Stimulated activated CD4-positive, alpha-beta T cell treated with anti-CD3 and anti-CD28 coated beads, Interleukin-4, amount 100 ng/mL, for 24 hours (primary cell): ENCODE measurements around the gene KISS1.

ENCODE experiments used
- DNase-seq: peaks from one replicate; pipeline ENCODE4 v3.0.0-alpha.2; 2020

Gene KISS1

GRCh38 chr1:204217648-204218000 is 21.3 kb upstream of the KISS1 start:
- no peak for DNase-seq

- DNase-seq = no peak
These were observed 20.8 kb upstream of the KISS1 start for GRCh38 chr1:204216880-204217647.

DNA sequence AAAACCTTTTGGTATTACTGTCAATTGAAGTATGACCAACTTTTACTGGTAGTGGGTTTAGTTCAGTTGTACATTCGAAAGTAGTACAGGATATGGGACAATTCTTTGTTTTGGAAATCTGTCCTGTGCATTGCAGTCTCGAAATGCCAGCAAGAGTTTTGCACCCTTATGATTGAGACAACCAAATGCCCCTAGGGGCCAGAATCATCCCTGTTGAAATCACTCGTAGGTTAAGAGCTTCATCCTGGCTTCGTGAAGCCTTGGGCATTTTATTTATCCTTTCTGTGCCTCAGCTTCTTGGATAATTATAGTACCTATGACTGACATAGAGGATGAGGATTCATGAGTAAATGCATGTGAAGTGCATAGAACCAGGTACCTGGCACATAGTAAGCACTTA is 19.9 kb upstream of the KISS1 start:
- no peak for DNase-seq

- DNase-seq = peak; percentile 32
These were observed 17.7 kb upstream of the KISS1 start, which contains the start of gene GOLT1A for GRCh38 chr1:204213668-204214662. GOLT1A (minus strand) TSS chr1:204213988; CDS start chr1:204213906, 82 bp downstream.

GRCh38 chr1:204212715-204213114 is 16.4 kb upstream of the KISS1 start:
- DNase-seq = no peak

- DNase-seq = no peak
These were observed 14.8 kb upstream of the KISS1 start for GRCh38 chr1:204211046-204211445.

DNA sequence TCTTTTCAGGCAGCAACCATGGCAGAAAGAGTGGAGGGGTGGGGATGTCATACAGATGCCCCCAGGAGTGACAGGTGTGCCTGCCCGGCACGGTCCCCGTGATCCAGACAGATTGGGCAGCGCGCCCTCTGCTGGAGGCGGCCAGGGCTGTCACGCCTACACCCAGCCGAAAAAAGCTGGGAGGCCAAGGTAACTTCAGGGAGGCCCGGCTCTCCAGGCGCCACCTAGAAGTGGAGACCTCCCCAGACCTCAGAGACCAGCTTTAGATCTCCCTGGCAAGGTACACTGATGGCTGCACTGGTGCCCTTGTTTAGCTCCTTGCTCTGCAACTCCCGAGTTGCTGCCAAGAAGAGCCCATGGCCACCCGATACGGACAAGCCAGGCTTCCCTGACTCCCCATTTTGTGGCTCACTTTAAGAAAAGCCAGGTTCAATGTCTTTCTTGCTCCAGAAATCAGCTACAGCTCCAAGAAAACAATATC is 10.9 kb upstream of the KISS1 start:
- peak; percentile 76 for DNase-seq

DNA sequence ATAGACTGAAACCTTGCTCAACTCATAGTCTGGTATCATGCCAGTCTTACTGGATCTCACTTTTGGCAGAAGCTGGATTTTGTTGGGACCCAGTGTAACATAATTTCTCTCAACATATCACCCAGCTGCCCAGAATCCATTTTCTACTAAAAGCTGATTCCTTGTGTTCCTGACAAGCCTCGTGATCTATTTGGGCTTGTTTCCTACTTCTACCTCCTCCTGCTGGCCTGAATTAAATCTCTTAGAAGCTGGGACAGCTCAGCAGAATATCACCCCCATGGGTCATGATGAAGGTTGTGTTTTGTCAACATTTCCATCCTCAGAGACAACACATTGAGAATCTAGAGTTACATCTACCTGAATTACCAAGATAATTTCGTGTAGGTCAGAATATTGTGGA is 9.8 kb upstream of the KISS1 start:
- no peak for DNase-seq

- no peak for DNase-seq
These were observed 9.2 kb upstream of the KISS1 start for GRCh38 chr1:204205486-204205885.

GRCh38 chr1:204204944-204205343 is 8.7 kb upstream of the KISS1 start:
- DNase-seq = no peak

- DNase-seq = no peak
These were observed 7.0 kb upstream of the KISS1 start for GRCh38 chr1:204203206-204203767.

- no peak for DNase-seq
These were observed 6.2 kb upstream of the KISS1 start for GRCh38 chr1:204202481-204202880.

DNA sequence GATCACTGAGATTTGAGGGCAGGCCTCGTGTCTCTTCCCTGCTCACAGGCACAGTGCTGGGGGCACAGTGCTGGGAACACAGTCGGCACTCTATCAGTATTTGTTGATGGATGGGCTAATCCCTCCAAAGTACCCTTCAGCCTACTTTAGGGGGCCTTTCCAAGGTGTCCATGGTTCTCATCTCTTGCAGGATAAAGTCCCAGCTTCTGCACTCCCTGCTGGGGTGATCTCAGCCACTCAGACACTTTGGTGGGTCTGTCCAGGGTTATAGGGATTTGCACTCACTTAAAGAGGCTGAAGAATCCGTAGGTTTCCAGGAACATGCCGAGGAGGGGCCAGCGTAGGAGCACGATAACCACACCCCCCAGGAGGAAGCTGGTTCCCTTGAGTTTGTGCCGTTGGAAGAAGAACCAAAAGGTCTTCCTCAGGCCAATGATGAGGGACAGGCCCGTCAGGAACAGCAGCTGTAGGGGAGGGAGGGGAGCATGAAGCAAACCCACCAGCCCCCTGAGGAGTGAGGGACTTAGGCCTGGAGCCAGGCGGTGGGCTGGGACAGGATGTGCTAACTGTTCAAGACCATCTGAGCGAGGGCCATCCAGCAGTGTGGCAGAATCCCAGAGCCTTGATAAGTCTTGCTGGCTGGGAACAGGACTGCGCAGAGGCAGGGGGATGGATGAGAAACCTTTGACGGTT is 5.2 kb upstream of the KISS1 start:
- DNase-seq = no peak

- no peak for DNase-seq
These were observed 3.3 kb upstream of the KISS1 start for GRCh38 chr1:204199579-204199978.

GRCh38 chr1:204198348-204199340 is 2.4 kb upstream of the KISS1 start:
- no peak for DNase-seq

- no peak for DNase-seq
These were observed 777 bp upstream of the KISS1 start for GRCh38 chr1:204197068-204197467.

- DNase-seq = no peak
These were observed 1.5 kb downstream of the KISS1 start for GRCh38 chr1:204194771-204195170.

- no peak for DNase-seq
These were observed 2.2 kb downstream of the KISS1 start for GRCh38 chr1:204194080-204194479.

GRCh38 chr1:204192589-204193352 is 3.5 kb downstream of the KISS1 start:
- DNase-seq = no peak

DNA sequence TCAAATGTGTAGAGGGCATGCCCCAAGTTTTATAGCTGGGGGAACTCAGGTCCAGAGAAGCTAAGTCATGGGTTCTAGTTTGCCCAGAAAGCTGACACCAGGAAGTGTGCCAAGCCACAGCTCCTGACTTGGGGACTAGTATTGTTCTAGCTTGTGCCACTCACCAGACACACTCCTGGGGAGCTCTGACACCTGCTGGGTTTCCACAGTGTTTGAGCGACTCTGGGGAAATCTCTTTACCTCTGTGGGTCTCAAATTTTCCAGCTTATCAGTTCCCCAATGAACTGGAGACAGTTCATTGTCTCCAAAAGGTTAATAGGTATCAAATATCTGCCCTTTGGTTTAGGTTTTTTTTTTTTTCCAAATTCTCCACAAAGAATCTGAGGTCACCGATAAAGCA is 4.2 kb downstream of the KISS1 start:
- no peak for DNase-seq

DNA sequence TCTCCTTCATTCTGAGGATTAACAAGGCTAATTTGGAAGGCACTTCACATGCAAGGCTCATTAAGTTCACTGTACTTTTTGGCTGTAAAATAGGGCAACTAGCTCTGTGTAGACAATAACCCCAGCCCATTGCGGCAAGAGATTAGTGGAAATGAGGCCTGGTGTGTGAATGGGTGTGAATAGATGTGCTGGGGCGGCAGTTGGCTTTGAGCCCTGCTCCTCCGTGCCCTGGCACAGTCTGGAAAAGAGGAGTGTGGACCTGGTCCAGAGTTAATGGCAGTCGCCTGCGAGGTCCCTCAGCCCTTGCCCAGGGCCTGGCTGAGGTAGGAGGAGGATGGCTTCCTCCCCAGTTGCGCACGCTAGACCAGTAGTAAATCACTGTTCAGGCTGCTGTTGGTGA is 4.8 kb downstream of the KISS1 start:
- DNase-seq = no peak
